A549 (cell line): Measurements from ENCODE around the gene SEC31A. TPM values are rescaled to one million over a fixed set of nuclear protein-coding genes. Genes with fewer than 3 reads are reported as not detected.

Experiments
- ATAC-seq, 2 experiments: fragments of 200-7000 bp in 1 of 2; fragments of >200 bp in 1 of 2; cut with Nextera tagmentation in 1 of 2; cut with Tn5 transposase in 1 of 2; 3 replicates each; pipeline versions ENCODE4 v1.8.0 to v1.9.1; 2018 to 2020; ENCODE audit warnings: mild to moderate bottlenecking in 1 of 2, moderate library complexity in 1 of 2
- CTCF ChIA-PET: fragments of 300-600 bp; sonication (Branson Sonifier 250); formaldehyde crosslinking; extraction: SDS; loops from one replicate; lab custom pipeline; 2021; ENCODE audit warnings: antibody characterized with exemption, inconsistent platforms; lab: Yijun Ruan, JAX
- POLR2A ChIA-PET: fragments of 350-600 bp; formaldehyde crosslinking; extraction: SDS; loops from one replicate; lab custom pipeline; 2021; ENCODE audit warnings: antibody characterized with exemption, inconsistent platforms; lab: Yijun Ruan, JAX
- DNase-seq, 2 experiments: peaks; one replicate each; pipeline versions ENCODE4 v3.0.0 to v3.0.0-alpha.2; 2011 to 2016; ENCODE audit warnings: low read depth in 1 of 2, low spot score in 1 of 2
- FAIRE-seq: peaks from 2 replicates; lab custom pipeline; 2011; peaks lifted over from hg19 to GRCh38; lab: Jason Lieb, UNC
- H3K27ac ChIP-seq, 2 experiments: fragments of >200 bp; sonication (Bioruptor Twin); formaldehyde crosslinking; 3 replicates each; pipeline ENCODE4 v1.5.1; 2016 to 2017
- H3K4me1 ChIP-seq: fragments of >200 bp; sonication (Bioruptor Twin); formaldehyde crosslinking; 3 replicates; pipeline ENCODE4 v1.6.1; 2016
- H3K4me2 ChIP-seq: fragments of >200 bp; sonication (Bioruptor Twin); formaldehyde crosslinking; 3 replicates; pipeline ENCODE4 v1.6.1; 2016
- H3K4me3 ChIP-seq: fragments of >200 bp; sonication (Bioruptor Twin); formaldehyde crosslinking; 3 replicates; pipeline ENCODE4 v1.5.1; 2016
- H3K9me3 ChIP-seq: fragments of >200 bp; sonication (Bioruptor Twin); formaldehyde crosslinking; 3 replicates; pipeline ENCODE4 v1.6.1; 2016
- ATOH8 ChIP-seq: fragments of 250-450 bp; sonication (Bioruptor Pico); IDR thresholded peaks from 2 replicates; pipeline ENCODE4 v1.5.0; 2020; ENCODE audit warnings: low read depth, mild to moderate bottlenecking, moderate library complexity
- CBX8 ChIP-seq: fragments of 200-600 bp; sonication (generic); IDR thresholded peaks from 2 replicates; pipeline ENCODE4 v1.6.1; 2016
- CEBPB ChIP-seq, 2 experiments: fragments of >200 bp in 1 of 2; sonication (Bioruptor Twin) in 1 of 2; formaldehyde crosslinking in 1 of 2; IDR thresholded peaks; 2 replicates each; pipeline ENCODE4 v1.6.1; 2012 to 2016
- CHD2 ChIP-seq: fragments of 150-350 bp; IDR thresholded peaks from 2 replicates; pipeline ENCODE4 v1.6.1; 2014; ENCODE audit warnings: low read length; ENCODE audit not compliant: partially characterized antibody
- CHD4 ChIP-seq: fragments of 200-600 bp; sonication (generic); IDR thresholded peaks from 2 replicates; pipeline ENCODE4 v1.6.1; 2016; ENCODE audit warnings: antibody characterized with exemption, mild to moderate bottlenecking, borderline replicate concordance
- EHMT2 ChIP-seq: fragments of 200-600 bp; sonication (generic); IDR thresholded peaks from 2 replicates; pipeline ENCODE4 v1.6.1; 2016; ENCODE audit warnings: antibody characterized with exemption, low read depth, mild to moderate bottlenecking, moderate library complexity
- ELK1 ChIP-seq: fragments of 150-350 bp; IDR thresholded peaks from 2 replicates; pipeline ENCODE4 v1.6.1; 2014; ENCODE audit warnings: low read depth, mild to moderate bottlenecking, low read length
- EP300 ChIP-seq, 2 experiments: fragments of >200 bp; sonication (Bioruptor Twin); formaldehyde crosslinking; IDR thresholded peaks; 2 replicates in 1 of 2; 3 replicates in 1 of 2; pipeline ENCODE4 v1.6.1; 2016 to 2017
- HOXB13 ChIP-seq: fragments of 250-450 bp; sonication (Bioruptor Pico); IDR thresholded peaks from 2 replicates; pipeline ENCODE4 v1.5.0; 2020; ENCODE audit warnings: low read depth, mild to moderate bottlenecking, moderate library complexity
- HOXB5 ChIP-seq: fragments of 250-450 bp; sonication (Bioruptor Pico); IDR thresholded peaks from 2 replicates; pipeline ENCODE4 v1.5.0; 2020; ENCODE audit warnings: mild to moderate bottlenecking, moderate library complexity
- JUN ChIP-seq, 2 experiments: fragments of >200 bp; sonication (Bioruptor Twin); formaldehyde crosslinking; IDR thresholded peaks; 2 replicates in 1 of 2; 3 replicates in 1 of 2; pipeline ENCODE4 v1.6.1; 2016 to 2017
- JUNB ChIP-seq: fragments of >200 bp; sonication (Bioruptor Twin); formaldehyde crosslinking; IDR thresholded peaks from 2 replicates; pipeline ENCODE4 v1.6.1; 2016
- MAX ChIP-seq: IDR thresholded peaks from 2 replicates; pipeline ENCODE4 v1.6.1; 2012
- PHF8 ChIP-seq: fragments of 200-600 bp; sonication (generic); IDR thresholded peaks from 2 replicates; pipeline ENCODE4 v1.6.1; 2016; ENCODE audit warnings: low read depth, mild to moderate bottlenecking, antibody characterized with exemption, moderate library complexity, borderline replicate concordance
- POLR2AphosphoS2 ChIP-seq: conservative IDR thresholded peaks from 2 replicates; pipeline ENCODE4 v1.6.1; 2012; ENCODE audit warnings: low read length, improper control_type of control experiment, inconsistent platforms
- RAD21 ChIP-seq, 2 experiments: fragments of >200 bp in 1 of 2; sonication (Bioruptor Twin) in 1 of 2; formaldehyde crosslinking in 1 of 2; IDR thresholded peaks in 1 of 2; conservative IDR thresholded peaks in 1 of 2; 2 replicates in 1 of 2; 3 replicates in 1 of 2; pipeline ENCODE4 v1.6.1; 2012 to 2018; ENCODE audit warnings: inconsistent platforms in 1 of 2
- RCOR1 ChIP-seq: fragments of 150-350 bp; IDR thresholded peaks from 2 replicates; pipeline ENCODE4 v1.6.1; 2014; ENCODE audit warnings: antibody characterized with exemption, low read length, low read depth
- REST ChIP-seq: fragments of 200-600 bp; sonication (generic); IDR thresholded peaks from 2 replicates; pipeline ENCODE4 v1.6.1; 2016; ENCODE audit warnings: antibody characterized with exemption, mild to moderate bottlenecking, moderate library complexity
- TFCP2L1 ChIP-seq: fragments of 250-450 bp; sonication (Bioruptor Pico); IDR thresholded peaks from 2 replicates; pipeline ENCODE4 v1.5.0; 2021; ENCODE audit warnings: mild to moderate bottlenecking
- USF2 ChIP-seq: fragments of 450-650 bp; IDR thresholded peaks from 2 replicates; pipeline ENCODE4 v1.6.1; 2014; ENCODE audit warnings: antibody characterized with exemption
- ZFP36 ChIP-seq: fragments of 450-650 bp; IDR thresholded peaks from 2 replicates; pipeline ENCODE4 v1.6.1; 2014; ENCODE audit warnings: borderline replicate concordance; ENCODE audit not compliant: partially characterized antibody
- WGBS: methylation state at CpG from one replicate; pipeline ENCODE4 v1.1.6; 2017; ENCODE audit errors: missing lambda C conversion rate; 5-methylcytosine and 5-hydroxymethylcytosine counted together
- polyA plus RNA-seq, 4 experiments: library from polyadenylated mRNA; depleted of rRNA in 3 of 4; stranded (reverse); fragments of >200 nt; fragmentation: RNase III in 1 of 4; extraction: RNeasy Plus Mini Kit Qiagen cat#74134 plus additional on column Dnase treatment in 1 of 4; gene quantifications; 2 replicates in 3 of 4; 3 replicates in 1 of 4; pipeline ENCODE4 v1.2.3, GENCODE V29; 2011 to 2017

Gene SEC31A
- polyA plus RNA-seq, 2 of the 4 experiments (the other 2 are of a cell fraction) = 67.8 to 127 TPM

GRCh38 chr4:82891707-82892466 lies 934 bp upstream of the SEC31A start:
- peak overlapping the region; percentile 89 to 96 for H3K27ac ChIP-seq
- peaks cover 23% of the 10 kb centered on the region for H3K4me1 ChIP-seq
- CTCF ChIA-PET = no interaction called here
- POLR2A ChIA-PET = interaction anchor here (2.4 kb wide), 1 partner anchor 8 kb away, joined by 15 read pairs; the partner anchor contains the start of gene THAP9
- TF ChIP-seq ATOH8 (CRISPR knock-in tag) (no peak), USF2 (no peak), CHD4 (no peak), REST (no peak), JUNB (no peak), EHMT2 (no peak), ZFP36 (no peak), JUN (IDR thresholded peaks at IDR 0.05) (no peak), TFCP2L1 (CRISPR knock-in tag) (no peak), HOXB5 (no peak), EP300 (IDR thresholded peaks at IDR 0.05) (no peak), CBX8 (no peak), CEBPB (IDR thresholded peaks at IDR 0.05) (no peak)
- 37% methylated on average over 7 of the region's 7 CpGs for WGBS
- DNase-seq (no peak), FAIRE-seq (no peak), ATAC-seq (peak; percentile 22 to 26; a peak in 4 of 6 replicates)
- no peaks in the 10 kb centered on the region for H3K9me3 ChIP-seq
- peak overlapping the region; percentile 81 for H3K4me2 ChIP-seq
- peak overlapping the region; percentile 61 for H3K4me3 ChIP-seq

- ChIA-PET CTCF (interaction anchor here (0.6 kb wide), 1 partner anchor 10 kb away, joined by 3 read pairs; no protein-coding TSS in a partner anchor), POLR2A (interaction anchor here (2.4 kb wide), 1 partner anchor 9 kb away, joined by 15 read pairs; the partner anchor contains the start of gene THAP9)
- peaks cover 37% of the 10 kb centered on the region for H3K4me1 ChIP-seq
- no peaks in the 10 kb centered on the region for H3K9me3 ChIP-seq
- FAIRE-seq (no peak), ATAC-seq (peak; percentile 1 to 8; a peak in 3 of 6 replicates), DNase-seq (peak in 1 of 2 experiments; percentile 5)
- H3K4me3 ChIP-seq = peak overlapping the region; percentile 61
- WGBS = 2% methylated on average over 7 of the region's 16 CpGs
- TF ChIP-seq POLR2AphosphoS2 (no peak), HOXB13 (CRISPR knock-in tag) (no peak), CHD2 (no peak), ATOH8 (CRISPR knock-in tag) (no peak), RAD21 (conservative IDR thresholded peaks at IDR 0.05 in 1 of 2, IDR thresholded peaks at IDR 0.05 in 1 of 2) (no peak), MAX (no peak), ELK1 (no peak), JUNB (no peak), CEBPB (IDR thresholded peaks at IDR 0.05) (no peak), RCOR1 (no peak), PHF8 (no peak)
- H3K27ac ChIP-seq = peak overlapping the region; percentile 89 to 96
- H3K4me2 ChIP-seq = peak overlapping the region; percentile 77
Measured at GRCh38 chr4:82890528-82890900, 439 bp downstream of the SEC31A start.
